Medulla oblongata (tissue), 1 donor: ENCODE results near the gene ACER3.
"Not testable (repeated sequence)": the region's sequence is repeated elsewhere in the genome, so short reads cannot be mapped to it uniquely, and the experiment has no call there.

Experiments used
- DNase-seq: peaks from one replicate; pipeline ENCODE4 v3.0.0-alpha.2; 2015; ENCODE audit errors: extremely low spot score

Gene ACER3

GRCh38 chr11:76860539-76861475 is at the start of gene ACER3:
Gene ACER3, plus strand, starts transcription at chr11:76860918. Its CDS starts 59 bp downstream, at chr11:76860977.
- peak; percentile 96 for DNase-seq

- DNase-seq: no peak
Measured at GRCh38 chr11:76811259-76811658, 49.5 kb upstream of the ACER3 start.

- no peak for DNase-seq
Measured at GRCh38 chr11:76814414-76814813, 46.3 kb upstream of the ACER3 start.

GRCh38 chr11:76815678-76816077 is 45.0 kb upstream of the ACER3 start:
- DNase-seq: not testable (repeated sequence)

- DNase-seq: no peak
Measured at GRCh38 chr11:76820184-76820566, 40.5 kb upstream of the ACER3 start.

- not testable (repeated sequence) for DNase-seq
Measured at GRCh38 chr11:76821396-76821795, 39.3 kb upstream of the ACER3 start.

GRCh38 chr11:76822406-76822805 is 38.3 kb upstream of the ACER3 start:
- no peak for DNase-seq

GRCh38 chr11:76823481-76824028 is 37.2 kb upstream of the ACER3 start:
- DNase-seq: no peak

GRCh38 chr11:76824083-76824939 is 36.4 kb upstream of the ACER3 start:
- DNase-seq: no peak

GRCh38 chr11:76824980-76825725 is 35.6 kb upstream of the ACER3 start:
- DNase-seq: no peak

- DNase-seq: no peak
Measured at GRCh38 chr11:76825726-76826396, 34.9 kb upstream of the ACER3 start.

GRCh38 chr11:76826508-76826907 is 34.2 kb upstream of the ACER3 start:
- DNase-seq: not testable (repeated sequence)

- DNase-seq: not testable (repeated sequence)
Measured at GRCh38 chr11:76827005-76827404, 33.7 kb upstream of the ACER3 start.

- no peak for DNase-seq
Measured at GRCh38 chr11:76830639-76831327, 29.9 kb upstream of the ACER3 start.

- no peak for DNase-seq
Measured at GRCh38 chr11:76831686-76832310, 28.9 kb upstream of the ACER3 start.

GRCh38 chr11:76832361-76832760 is 28.4 kb upstream of the ACER3 start:
- no peak for DNase-seq

GRCh38 chr11:76834151-76834550 is 26.6 kb upstream of the ACER3 start:
- no peak for DNase-seq

GRCh38 chr11:76835036-76835435 is 25.7 kb upstream of the ACER3 start:
- no peak for DNase-seq

GRCh38 chr11:76835928-76836612 is 24.6 kb upstream of the ACER3 start:
- DNase-seq: peak; percentile 23
